NCI-H187 treated with DMSO at 0.1 percent for 48 hours (cell line): Measurements from ENCODE around the gene DHX16.

Source experiments
- DNase-seq: peaks from one replicate; lab custom pipeline; 2025; lab: John Stamatoyannopoulos, UW

Gene DHX16

GRCh38 chr6:30691208-30691847 is 18.5 kb upstream of the DHX16 start:
- DNase-seq, result no peak

GRCh38 chr6:30690403-30691207 is 17.8 kb upstream of the DHX16 start, which contains the start of gene NRM:
TSS of gene NRM (minus strand) at chr6:30690984. CDS start at chr6:30690974, 10 bp downstream.
- DNase-seq, result peak; percentile 47

GRCh38 chr6:30689985-30690384 is 17.2 kb upstream of the DHX16 start:
- no peak for DNase-seq

- DNase-seq, result no peak
Measured at GRCh38 chr6:30689022-30689865, 16.4 kb upstream of the DHX16 start.

- no peak for DNase-seq
Measured at GRCh38 chr6:30688569-30688968, 15.8 kb upstream of the DHX16 start.

GRCh38 chr6:30687659-30688431 is 15.0 kb upstream of the DHX16 start:
- DNase-seq, result no peak

- peak; percentile 65 for DNase-seq
Measured at GRCh38 chr6:30686908-30687658, 14.3 kb upstream of the DHX16 start.

- no peak for DNase-seq
Measured at GRCh38 chr6:30686009-30686907, 13.5 kb upstream of the DHX16 start, which contains the start of gene PPP1R18. TSS of gene PPP1R18 (minus strand) at chr6:30686645. CDS start at chr6:30686018, 627 bp downstream.

- DNase-seq, result no peak
Measured at GRCh38 chr6:30685157-30686008, 12.6 kb upstream of the DHX16 start.

GRCh38 chr6:30684386-30685156 is 11.8 kb upstream of the DHX16 start:
- no peak for DNase-seq

- DNase-seq, result no peak
Measured at GRCh38 chr6:30683980-30684338, 11.2 kb upstream of the DHX16 start.

GRCh38 chr6:30683183-30683979 is 10.6 kb upstream of the DHX16 start:
- DNase-seq, result no peak

GRCh38 chr6:30682143-30683117 is 9.6 kb upstream of the DHX16 start:
- no peak for DNase-seq

GRCh38 chr6:30681766-30682142 is 8.9 kb upstream of the DHX16 start:
- DNase-seq, result no peak

- no peak for DNase-seq
Measured at GRCh38 chr6:30679765-30680535, 7.1 kb upstream of the DHX16 start.
